ENCODE data around the gene ULBP1. TPM values are rescaled to one million over a fixed set of nuclear protein-coding genes. Genes with fewer than 3 reads are reported as not detected.
"Not testable (repeated sequence)": the region's sequence is repeated elsewhere in the genome, so short reads cannot be mapped to it uniquely, and the experiment has no call there.

Gene ULBP1
- total RNA-seq, 4 donors from 2014 or later = 0.07 to 0.27 TPM; not detected in 2

- H3K27me3 ChIP-seq = peaks cover 10% of the 10 kb centered on the region
- H3K4me1 ChIP-seq = peaks cover 0 to 35% (median 17%) of the 10 kb centered on the region in 3 donors
- no peaks in the 10 kb centered on the region for H3K9me3 ChIP-seq
- H3K27ac ChIP-seq = no peak overlapping the region
- H3K4me3 ChIP-seq = no peak overlapping the region
- ATAC-seq = no peak
- 68% methylated on average over 3 of the region's 9 CpGs; no CpG with 5 or more reads in 1 of the 2 donors for WGBS, 2 donors (ENCODE audit: low coverage in 1 of 2)
- TF ChIP-seq POLR2AphosphoS5 (IDR thresholded peaks at IDR 0.05) (no peak), EP300 (IDR thresholded peaks at IDR 0.05) (no peak), POLR2A (IDR thresholded peaks at IDR 0.05) (no peak)
- TF ChIP-seq, protein P1, sequence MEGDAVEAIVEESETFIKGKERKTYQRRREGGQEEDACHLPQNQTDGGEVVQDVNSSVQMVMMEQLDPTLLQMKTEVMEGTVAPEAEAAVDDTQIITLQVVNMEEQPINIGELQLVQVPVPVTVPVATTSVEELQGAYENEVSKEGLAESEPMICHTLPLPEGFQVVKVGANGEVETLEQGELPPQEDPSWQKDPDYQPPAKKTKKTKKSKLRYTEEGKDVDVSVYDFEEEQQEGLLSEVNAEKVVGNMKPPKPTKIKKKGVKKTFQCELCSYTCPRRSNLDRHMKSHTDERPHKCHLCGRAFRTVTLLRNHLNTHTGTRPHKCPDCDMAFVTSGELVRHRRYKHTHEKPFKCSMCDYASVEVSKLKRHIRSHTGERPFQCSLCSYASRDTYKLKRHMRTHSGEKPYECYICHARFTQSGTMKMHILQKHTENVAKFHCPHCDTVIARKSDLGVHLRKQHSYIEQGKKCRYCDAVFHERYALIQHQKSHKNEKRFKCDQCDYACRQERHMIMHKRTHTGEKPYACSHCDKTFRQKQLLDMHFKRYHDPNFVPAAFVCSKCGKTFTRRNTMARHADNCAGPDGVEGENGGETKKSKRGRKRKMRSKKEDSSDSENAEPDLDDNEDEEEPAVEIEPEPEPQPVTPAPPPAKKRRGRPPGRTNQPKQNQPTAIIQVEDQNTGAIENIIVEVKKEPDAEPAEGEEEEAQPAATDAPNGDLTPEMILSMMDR (IDR thresholded peaks at IDR 0.05) = no peak
- H3K36me3 ChIP-seq = no peaks in the 10 kb centered on the region
Observed at GRCh38 chr6:149924206-149924932, 39.4 kb upstream of the ULBP1 start.

GRCh38 chr6:149924933-149925252, 38.9 kb upstream of the ULBP1 start:
- H3K9me3 ChIP-seq = no peaks in the 10 kb centered on the region
- no peak overlapping the region for H3K27ac ChIP-seq
- peaks cover 0 to 35% (median 17%) of the 10 kb centered on the region in 3 donors for H3K4me1 ChIP-seq
- WGBS, 2 donors (ENCODE audit: low coverage in 1 of 2) = no CpG with 5 or more reads among the region's 4 CpGs
- no peaks in the 10 kb centered on the region for H3K36me3 ChIP-seq
- no peak for ATAC-seq
- TF ChIP-seq POLR2A (IDR thresholded peaks at IDR 0.05) = no peak
- TF ChIP-seq POLR2AphosphoS5 (IDR thresholded peaks at IDR 0.05) = no peak
- no peak for TF ChIP-seq EP300 (IDR thresholded peaks at IDR 0.05)
- TF ChIP-seq, protein P1 (IDR thresholded peaks at IDR 0.05) = no peak
- H3K4me3 ChIP-seq = no peak overlapping the region
- peaks cover 16% of the 10 kb centered on the region for H3K27me3 ChIP-seq

GRCh38 chr6:149925253-149925973, 38.3 kb upstream of the ULBP1 start:
- 17% methylated on average over 1 of the region's 34 CpGs; no CpG with 5 or more reads in 1 of the 2 donors for whole genome bisulfite sequencing, 2 donors (ENCODE audit: low coverage in 1 of 2)
- Histone ChIP-seq H3K27me3 (peaks cover 21% of the 10 kb centered on the region), H3K9me3 (no peaks in the 10 kb centered on the region), H3K27ac (peak overlapping the region in 3 of 4 donors; percentile 27 to 75 (median 28)), H3K4me3 (peak overlapping the region; percentile 52 to 55), H3K4me1 (peaks cover 0 to 35% (median 17%) of the 10 kb centered on the region in 3 donors), H3K36me3 (no peaks in the 10 kb centered on the region)
- ATAC-seq = peak; percentile 20
- TF ChIP-seq POLR2A (IDR thresholded peaks at IDR 0.05) (no peak), EP300 (IDR thresholded peaks at IDR 0.05) (no peak), POLR2AphosphoS5 (IDR thresholded peaks at IDR 0.05) (no peak)
- TF ChIP-seq, protein P1 (IDR thresholded peaks at IDR 0.05) = no peak

DNA sequence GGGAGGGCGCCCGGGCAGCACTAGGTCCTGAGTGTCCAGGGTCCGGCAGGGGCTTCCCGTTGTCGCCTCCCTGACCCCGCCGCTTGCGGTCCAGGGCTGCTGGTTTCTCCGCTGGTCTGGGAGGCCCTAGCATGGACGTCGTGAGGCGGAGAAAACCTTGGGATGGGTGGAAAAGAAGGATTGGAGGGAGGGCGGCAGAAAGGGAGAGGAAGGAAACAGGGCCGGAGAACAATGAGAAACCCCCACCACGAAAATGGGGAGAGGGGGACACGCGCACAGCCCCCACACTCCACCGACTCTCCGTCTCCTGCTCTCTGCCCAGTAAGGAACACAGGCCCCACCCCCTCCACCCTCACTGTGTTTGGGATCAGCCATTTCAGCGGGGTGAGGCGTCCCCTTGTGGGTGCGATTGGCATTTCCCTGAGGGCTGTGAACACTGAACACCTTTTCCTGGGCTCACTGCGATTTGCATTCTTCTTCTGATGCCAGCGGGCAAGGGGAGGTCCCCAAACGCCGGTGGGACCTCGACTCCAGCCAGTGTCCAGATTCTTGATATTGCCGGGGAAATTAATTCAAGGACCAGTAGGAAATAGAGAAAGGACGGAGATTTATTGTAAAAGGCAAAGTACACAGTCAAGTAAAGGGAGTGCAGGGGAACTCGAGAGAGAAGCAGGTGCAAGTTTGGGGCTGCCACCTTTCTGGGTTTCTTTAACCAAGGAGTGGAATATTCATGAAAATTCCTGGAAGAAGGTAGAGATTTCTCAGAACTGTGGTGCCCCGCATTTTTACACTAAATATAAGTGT, 37.6 kb upstream of the ULBP1 start:
- Histone ChIP-seq H3K4me1 (peaks cover 0 to 35% (median 17%) of the 10 kb centered on the region in 3 donors), H3K27me3 (peaks cover 28% of the 10 kb centered on the region), H3K36me3 (no peaks in the 10 kb centered on the region), H3K9me3 (no peaks in the 10 kb centered on the region), H3K27ac (peak overlapping the region in 3 of 4 donors; percentile 27 to 75 (median 28)), H3K4me3 (peak overlapping the region; percentile 52 to 55)
- 10 to 29% methylated on average over 2 to 12 of the region's 31 CpGs for WGBS, 2 donors (ENCODE audit: low coverage in 1 of 2)
- ATAC-seq = peak; percentile 85
- TF ChIP-seq, protein P1 (IDR thresholded peaks at IDR 0.05) = peak in 3 of 4 experiments; percentile 98 to 99 (median 98)
- TF ChIP-seq POLR2AphosphoS5 (IDR thresholded peaks at IDR 0.05) = no peak

DNA sequence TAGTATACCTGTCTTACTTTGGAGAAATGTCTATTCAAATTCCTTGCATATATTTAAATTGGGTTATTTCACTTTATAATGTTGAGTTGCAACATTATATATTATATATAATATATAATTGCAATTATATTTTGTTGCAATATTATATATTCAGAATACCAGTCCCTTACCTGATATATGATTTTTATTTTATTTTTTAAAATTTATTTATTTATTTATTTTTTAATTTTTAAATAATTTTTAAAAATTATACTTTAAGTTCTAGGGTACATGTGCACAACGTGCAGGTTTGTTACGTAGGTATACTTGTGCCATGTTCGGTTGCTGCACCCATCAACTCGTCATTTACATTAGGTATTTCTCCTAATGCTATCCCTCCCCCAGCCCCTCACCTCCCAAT, 36.7 kb upstream of the ULBP1 start:
- ATAC-seq = not testable (repeated sequence)
- WGBS, 2 donors (ENCODE audit: low coverage in 1 of 2) = 83 to 84% methylated on average over 4 of the region's 4 CpGs

More for the DNA sequence above, 36.7 kb upstream of the ULBP1 start:
- not testable (repeated sequence) for H3K27ac ChIP-seq, H3K9me3 ChIP-seq, H3K36me3 ChIP-seq, H3K4me3 ChIP-seq
- H3K27me3 ChIP-seq = peaks cover 37% of the 10 kb centered on the region
- peaks cover 0 to 35% (median 17%) of the 10 kb centered on the region in 3 donors for H3K4me1 ChIP-seq

Data from gastroesophageal sphincter (tissue), 4 donors.